Loucy (cell line): ENCODE measurements around the gene FTO.

ENCODE experiments used
- CTCF ChIP-seq: fragments of 200-600 bp; sonication (generic); conservative IDR thresholded peaks from 2 replicates; pipeline ENCODE4 v1.5.1; 2014; ENCODE audit warnings: mild to moderate bottlenecking, antibody characterized with exemption, low read length
- EZH2phosphoT487 ChIP-seq: fragments of 200-600 bp; IDR thresholded peaks from 2 replicates; pipeline ENCODE4 v1.6.1; 2018; ENCODE audit warnings: antibody characterized with exemption, mild to moderate bottlenecking, moderate library complexity, borderline replicate concordance

GRCh38 chr16:53680756-53681155 is 23.2 kb upstream of the FTO start:
- TF ChIP-seq CTCF: no peak
- no peak for TF ChIP-seq EZH2phosphoT487
